Keratinocyte (primary cell): Measurements from ENCODE around the gene SPRY4. TPM values are rescaled to one million over a fixed set of nuclear protein-coding genes. Genes with fewer than 3 reads are reported as not detected.
"Not testable (repeated sequence)": the region's sequence is repeated elsewhere in the genome, so short reads cannot be mapped to it uniquely, and the experiment has no call there.

Source experiments
- DNase-seq: peaks from one replicate; pipeline ENCODE4 v3.0.0-alpha.2; 2011; ENCODE audit warnings: low read depth, missing footprints, low spot score
- FAIRE-seq: peaks from 2 replicates; lab custom pipeline; 2011; peaks lifted over from hg19 to GRCh38; lab: Jason Lieb, UNC
- H2AFZ ChIP-seq: 2 replicates; pipeline ENCODE4 v1.6.0; 2012; ENCODE audit warnings: low read length, control low read depth, inconsistent platforms; ENCODE audit not compliant: control insufficient read depth
- H3K27ac ChIP-seq: 2 replicates; pipeline ENCODE4 v1.5.1; 2011; ENCODE audit warnings: low read length; ENCODE audit not compliant: control insufficient read depth, insufficient read depth
- H3K27me3 ChIP-seq: 3 replicates; pipeline ENCODE4 v1.6.0; 2011; ENCODE audit warnings: low read length; ENCODE audit not compliant: control insufficient read depth, insufficient read depth; ENCODE audit errors: extremely low read depth
- H3K36me3 ChIP-seq, 2 experiments: 2 replicates in 1 of 2; 3 replicates in 1 of 2; pipeline ENCODE4 v1.5.1; 2011; ENCODE audit warnings: low read length in 2 of 2, mild to moderate bottlenecking in 1 of 2; ENCODE audit not compliant: control insufficient read depth in 2 of 2, insufficient read depth in 2 of 2; ENCODE audit errors: extremely low read depth in 1 of 2
- H3K4me1 ChIP-seq: 3 replicates; pipeline ENCODE4 v1.5.1; 2011; ENCODE audit warnings: low read length; ENCODE audit not compliant: control insufficient read depth, insufficient read depth; ENCODE audit errors: extremely low read depth
- H3K4me2 ChIP-seq: 3 replicates; pipeline ENCODE4 v1.6.0; 2011; ENCODE audit warnings: low read depth, low read length; ENCODE audit not compliant: control insufficient read depth, insufficient read depth; ENCODE audit errors: extremely low read depth
- H3K4me3 ChIP-seq, 3 experiments: fragments of 200-600 bp in 1 of 3; sonication (generic) in 1 of 3; 2 replicates in 2 of 3; 3 replicates in 1 of 3; pipeline ENCODE4 v1.5.1; 2011 to 2016; ENCODE audit warnings: low read length in 3 of 3, mild to moderate bottlenecking in 3 of 3, control low read depth in 2 of 3, inconsistent platforms in 1 of 3, low read depth in 1 of 3, mixed read lengths in 1 of 3, mixed run types in 1 of 3, moderate library complexity in 1 of 3; ENCODE audit not compliant: control insufficient read depth in 2 of 3, insufficient read depth in 2 of 3; ENCODE audit errors: extremely low read depth in 1 of 3
- H3K79me2 ChIP-seq: 2 replicates; pipeline ENCODE4 v1.6.0; 2012; ENCODE audit warnings: low read length; ENCODE audit not compliant: control insufficient read depth, insufficient read depth
- H3K9ac ChIP-seq: 3 replicates; pipeline ENCODE4 v1.6.0; 2011; ENCODE audit warnings: low read length; ENCODE audit not compliant: control insufficient read depth, insufficient read depth; ENCODE audit errors: extremely low read depth
- H3K9me1 ChIP-seq: 3 replicates; pipeline ENCODE4 v1.6.0; 2011; ENCODE audit warnings: low read length; ENCODE audit not compliant: control insufficient read depth, insufficient read depth; ENCODE audit errors: extremely low read depth
- H3K9me3 ChIP-seq: 2 replicates; pipeline ENCODE4 v1.5.1; 2012; ENCODE audit warnings: low read depth, low read length; ENCODE audit not compliant: control insufficient read depth
- H4K20me1 ChIP-seq: 3 replicates; pipeline ENCODE4 v1.6.0; 2011; ENCODE audit warnings: low read length; ENCODE audit not compliant: control insufficient read depth, insufficient read depth; ENCODE audit errors: extremely low read depth
- EZH2 ChIP-seq: IDR thresholded peaks from one replicate; pipeline ENCODE4 v1.6.1; 2012; ENCODE audit warnings: inconsistent platforms, mild to moderate bottlenecking, low read length, moderate library complexity
- dilution Hi-C: fragments of 300-500 bp; cut with MboI; formaldehyde crosslinking; loops from one replicate; pipeline ENCODE4 v1.7.0; 2020; ENCODE audit warnings: low sequenced_read_pairs; ENCODE audit not compliant: extremely low pct_ligation_motif_present
- polyA plus RNA-seq, 5 experiments: library from polyadenylated mRNA; depleted of rRNA in 3 of 5; stranded (reverse) in 3 of 5; stranded (forward) in 1 of 5; unstranded in 1 of 5; fragments of >200 nt; gene quantifications; 1 replicate in 1 of 5; 2 replicates in 3 of 5; 3 replicates in 1 of 5; pipeline versions ENCODE4 v1.2.1 to v1.2.3, GENCODE V29; 2011 to 2012; ENCODE audit warnings: missing spikeins in 2 of 5, low read depth in 1 of 5, low replicate concordance in 1 of 5
- TF ChIP-seq, protein P1 (sequence below), 3 experiments: IDR thresholded peaks in 1 of 3; conservative IDR thresholded peaks in 1 of 3; optimal IDR thresholded peaks in 1 of 3; 2 replicates in 2 of 3; 3 replicates in 1 of 3; pipeline versions ENCODE3 to v1.5.1; 2011; ENCODE audit warnings: low read length in 3 of 3, mild to moderate bottlenecking in 3 of 3, moderate library complexity in 2 of 3, control low read depth in 1 of 3, inconsistent platforms in 1 of 3; ENCODE audit not compliant: insufficient read depth in 2 of 3; ENCODE audit errors: extremely low read depth in 1 of 3

The SPRY4 gene
- polyA plus RNA-seq, 1 donor (not counting 4 experiments of a cell fraction or from before 2014, with no cell fraction given) = 10.2 TPM

- Histone ChIP-seq H4K20me1 (no peaks in the 10 kb centered on the region), H3K36me3 (no peaks in the 10 kb centered on the region), H3K27me3 (no peaks in the 10 kb centered on the region), H3K9me1 (no peaks in the 10 kb centered on the region), H3K9ac (no peak overlapping the region), H3K4me2 (no peak overlapping the region), H3K9me3 (no peaks in the 10 kb centered on the region), H3K79me2 (no peaks in the 10 kb centered on the region), H2AFZ (no peak overlapping the region), H3K4me1 (peaks cover 12% of the 10 kb centered on the region), H3K4me3 (no peak overlapping the region), H3K27ac (no peak overlapping the region)
- dilution Hi-C loops = no loop called here
- TF ChIP-seq, protein P1, sequence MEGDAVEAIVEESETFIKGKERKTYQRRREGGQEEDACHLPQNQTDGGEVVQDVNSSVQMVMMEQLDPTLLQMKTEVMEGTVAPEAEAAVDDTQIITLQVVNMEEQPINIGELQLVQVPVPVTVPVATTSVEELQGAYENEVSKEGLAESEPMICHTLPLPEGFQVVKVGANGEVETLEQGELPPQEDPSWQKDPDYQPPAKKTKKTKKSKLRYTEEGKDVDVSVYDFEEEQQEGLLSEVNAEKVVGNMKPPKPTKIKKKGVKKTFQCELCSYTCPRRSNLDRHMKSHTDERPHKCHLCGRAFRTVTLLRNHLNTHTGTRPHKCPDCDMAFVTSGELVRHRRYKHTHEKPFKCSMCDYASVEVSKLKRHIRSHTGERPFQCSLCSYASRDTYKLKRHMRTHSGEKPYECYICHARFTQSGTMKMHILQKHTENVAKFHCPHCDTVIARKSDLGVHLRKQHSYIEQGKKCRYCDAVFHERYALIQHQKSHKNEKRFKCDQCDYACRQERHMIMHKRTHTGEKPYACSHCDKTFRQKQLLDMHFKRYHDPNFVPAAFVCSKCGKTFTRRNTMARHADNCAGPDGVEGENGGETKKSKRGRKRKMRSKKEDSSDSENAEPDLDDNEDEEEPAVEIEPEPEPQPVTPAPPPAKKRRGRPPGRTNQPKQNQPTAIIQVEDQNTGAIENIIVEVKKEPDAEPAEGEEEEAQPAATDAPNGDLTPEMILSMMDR (optimal IDR thresholded peaks at IDR 0.05 in 1 of 3, IDR thresholded peaks at IDR 0.05 in 1 of 3, conservative IDR thresholded peaks at IDR 0.05 in 1 of 3; ENCODE audit: extremely low read depth in 1 of 3, insufficient read depth in 2 of 3, low read length in 3 of 3) = no peak
- TF ChIP-seq EZH2 = no peak
- no peak for DNase-seq
- FAIRE-seq = no peak
These were observed 48.3 kb downstream of the SPRY4 start for GRCh38 chr5:142276517-142276916.

GRCh38 chr5:142275496-142275895, 49.3 kb downstream of the SPRY4 start:
- peaks cover 8% of the 10 kb centered on the region for H3K4me1 ChIP-seq
- no peak overlapping the region for H3K9ac ChIP-seq
- H2AFZ ChIP-seq = no peak overlapping the region
- no peak overlapping the region for H3K4me3 ChIP-seq
- dilution Hi-C loops = no loop called here
- H3K27me3 ChIP-seq = no peaks in the 10 kb centered on the region
- peak overlapping the region; percentile 10 for H3K27ac ChIP-seq
- H3K79me2 ChIP-seq = no peaks in the 10 kb centered on the region
- no peaks in the 10 kb centered on the region for H3K9me1 ChIP-seq
- no peaks in the 10 kb centered on the region for H3K9me3 ChIP-seq
- peak; percentile 80 for DNase-seq
- H3K36me3 ChIP-seq = no peaks in the 10 kb centered on the region
- peak overlapping the region; percentile 3 for H3K4me2 ChIP-seq
- no peaks in the 10 kb centered on the region for H4K20me1 ChIP-seq
- peak; percentile 95 for FAIRE-seq
- TF ChIP-seq, protein P1 (optimal IDR thresholded peaks at IDR 0.05 in 1 of 3, IDR thresholded peaks at IDR 0.05 in 1 of 3, conservative IDR thresholded peaks at IDR 0.05 in 1 of 3; ENCODE audit: extremely low read depth in 1 of 3, insufficient read depth in 2 of 3, low read length in 3 of 3) = peak in 1 of 3 experiments; percentile 10
- TF ChIP-seq EZH2 = no peak

DNA sequence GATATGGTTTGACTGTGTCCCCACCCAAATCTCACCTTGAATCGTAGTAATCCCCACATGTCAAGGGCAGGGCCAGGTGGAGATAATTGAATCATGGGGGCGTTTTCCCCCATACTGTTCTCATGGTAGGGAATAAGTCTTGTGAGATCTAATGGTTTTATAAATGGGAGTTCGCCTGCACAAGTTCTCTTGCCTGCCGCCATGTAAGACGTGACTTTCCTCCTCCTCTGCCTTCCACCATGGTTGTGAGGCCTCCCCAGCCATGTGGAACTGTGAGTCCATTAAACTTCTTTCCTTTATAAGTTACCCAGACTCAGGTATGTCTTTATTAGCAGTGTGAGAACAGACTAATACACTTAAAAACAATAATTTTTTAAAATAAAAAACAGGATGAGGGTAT, 52.2 kb downstream of the SPRY4 start:
- H4K20me1 ChIP-seq, FAIRE-seq, H3K4me3 ChIP-seq, H3K9me1 ChIP-seq, H3K4me1 ChIP-seq, H3K27ac ChIP-seq, H3K79me2 ChIP-seq, H3K9ac ChIP-seq, H3K4me2 ChIP-seq, DNase-seq, H2AFZ ChIP-seq, H3K36me3 ChIP-seq, H3K9me3 ChIP-seq, H3K27me3 ChIP-seq, dilution Hi-C loops: not testable (repeated sequence)

- FAIRE-seq, H4K20me1 ChIP-seq, H3K4me3 ChIP-seq, H3K27ac ChIP-seq, H3K4me2 ChIP-seq, H3K9me1 ChIP-seq, H2AFZ ChIP-seq, H3K4me1 ChIP-seq, H3K79me2 ChIP-seq, DNase-seq, H3K27me3 ChIP-seq, dilution Hi-C loops, H3K9me3 ChIP-seq, H3K9ac ChIP-seq, H3K36me3 ChIP-seq: not testable (repeated sequence)
These were observed 60.7 kb downstream of the SPRY4 start for GRCh38 chr5:142264084-142264483.
